GM21360 (cell line): ENCODE results near the gene PCSK7.
"Not testable (repeated sequence)": the region's sequence is repeated elsewhere in the genome, so short reads cannot be mapped to it uniquely, and the experiment has no call there.

Experiments used
- ATAC-seq: cut with Tn5 transposase; IDR thresholded peaks from one replicate; pipeline ENCODE4 v1.9.1; 2021; ENCODE audit warnings: mild to moderate bottlenecking, moderate library complexity; ENCODE audit not compliant: unreplicated experiment

PCSK7 gene

GRCh38 chr11:117186431-117186761 is 45.5 kb downstream of the PCSK7 start:
- no peak for ATAC-seq

- ATAC-seq = no peak
Measured at GRCh38 chr11:117185736-117186430, 46.0 kb downstream of the PCSK7 start.

GRCh38 chr11:117183724-117184349 is 48.0 kb downstream of the PCSK7 start:
- ATAC-seq = no peak

- not testable (repeated sequence) for ATAC-seq
Measured at GRCh38 chr11:117183178-117183577, 48.7 kb downstream of the PCSK7 start.

- ATAC-seq = no peak
Measured at GRCh38 chr11:117182551-117182935, 49.3 kb downstream of the PCSK7 start.

GRCh38 chr11:117181586-117182550 is 50.0 kb downstream of the PCSK7 start:
- no peak for ATAC-seq

GRCh38 chr11:117180661-117181585 is 51.0 kb downstream of the PCSK7 start:
- peak; percentile 47 for ATAC-seq

- no peak for ATAC-seq
Measured at GRCh38 chr11:117180020-117180419, 51.9 kb downstream of the PCSK7 start.

- peak; percentile 17 for ATAC-seq
Measured at GRCh38 chr11:117179048-117179999, 52.5 kb downstream of the PCSK7 start.

GRCh38 chr11:117178210-117179034 is 53.5 kb downstream of the PCSK7 start, which contains the start of gene SIDT2:
TSS of gene SIDT2 (plus strand) at chr11:117178743. CDS start at chr11:117179264, 521 bp downstream.
- peak; percentile 91 for ATAC-seq

- ATAC-seq = no peak
Measured at GRCh38 chr11:117177534-117178209, 54.2 kb downstream of the PCSK7 start.

GRCh38 chr11:117176186-117176585 is 55.7 kb downstream of the PCSK7 start:
- ATAC-seq = no peak

GRCh38 chr11:117175781-117176180 is 56.1 kb downstream of the PCSK7 start:
- ATAC-seq = no peak

- ATAC-seq = no peak
Measured at GRCh38 chr11:117175104-117175503, 56.8 kb downstream of the PCSK7 start.

GRCh38 chr11:117172724-117173421 is 59.0 kb downstream of the PCSK7 start:
- ATAC-seq = no peak

- ATAC-seq = no peak
Measured at GRCh38 chr11:117171404-117172061, 60.3 kb downstream of the PCSK7 start.

GRCh38 chr11:117171007-117171403 is 60.9 kb downstream of the PCSK7 start:
- no peak for ATAC-seq
